Right cardiac atrium (tissue), 5 donors: ENCODE data around the gene SPON2. TPM values are rescaled to one million over a fixed set of nuclear protein-coding genes. Genes with fewer than 3 reads are reported as not detected.

Experiments
- ATAC-seq, 2 donors: fragments of 200-7000 bp; cut with Tn5 transposase; one replicate each; pipeline versions ENCODE4 v1.8.0 to v1.9.1; 2020; ENCODE audit warnings: moderate library complexity in 2 of 2, mild to moderate bottlenecking in 1 of 2
- DNase-seq, 3 donors: peaks; one replicate each; pipeline ENCODE4 v3.0.0-alpha.2; 2020
- H3K27ac ChIP-seq: one replicate; pipeline ENCODE4 v1.5.1; 2013; ENCODE audit warnings: mild to moderate bottlenecking, low read length, control low read depth, moderate library complexity
- H3K27me3 ChIP-seq: one replicate; pipeline ENCODE4 v1.6.1; 2013; ENCODE audit not compliant: control insufficient read depth, insufficient read depth
- H3K4me1 ChIP-seq: one replicate; pipeline ENCODE4 v1.6.1; 2013; ENCODE audit warnings: low read length; ENCODE audit not compliant: control insufficient read depth, insufficient read depth
- H3K4me3 ChIP-seq: one replicate; pipeline ENCODE4 v1.5.1; 2013; ENCODE audit warnings: low read length, control low read depth
- H3K9me3 ChIP-seq: one replicate; pipeline ENCODE4 v1.6.1; 2013; ENCODE audit warnings: low read length; ENCODE audit not compliant: control insufficient read depth
- WGBS: extraction: QIAGEN DNeasy Blood & Tissue Kit; methylation state at CpG from one replicate; pipeline ENCODE4 v1.1.7; 2013; 5-methylcytosine and 5-hydroxymethylcytosine counted together
- intact Hi-C, 4 donors: fragments of 100-400 bp; cut with DNase I; formaldehyde crosslinking; loops; one replicate each; pipeline versions ENCODE4 v1.11.0 to v1.14.0; 2022 to 2023
- polyA plus RNA-seq: library from polyadenylated mRNA; stranded (reverse); fragments of 200-250 nt; gene quantifications from one replicate; pipeline ENCODE4 v1.2.3, GENCODE V29; 2013
- total RNA-seq, 4 donors: library from RNA; stranded (reverse); fragmentation: NEBNext Ultra II Directional; extraction: Animal tissue kit (Norgen Biotek cat#: 25700); gene quantifications; one replicate each; pipeline ENCODE4 v1.2.1, GENCODE V29; 2021
- donor health status: healthy with polysubstance abuse.
- donor health status: DM: no; HTN: yes; CAD: no.
- donor health status: DM: no; HTN: no; CAD: no.
- donor health status: DM: no; HTN: yes; CAD: no; lungs with severe emphysema.
- donor health status: DM: yes; HTN: yes; CAD: no.

Gene SPON2
- total and polyA plus RNA-seq, 5 donors: 9.6 to 27.4 (median 13.6) TPM

GRCh38 chr4:1156069-1156468, 16.3 kb downstream of the SPON2 start:
- Histone ChIP-seq H3K27ac (no peak overlapping the region), H3K4me3 (no peak overlapping the region), H3K27me3 (no peaks in the 10 kb centered on the region), H3K4me1 (peaks cover 5% of the 10 kb centered on the region), H3K9me3 (no peaks in the 10 kb centered on the region)
- peak in 1 of 3 donors; percentile 19 for DNase-seq
- intact Hi-C loops: no loop called here
- 85% methylated on average over 8 of the region's 8 CpGs for WGBS
- no peak for ATAC-seq

DNA sequence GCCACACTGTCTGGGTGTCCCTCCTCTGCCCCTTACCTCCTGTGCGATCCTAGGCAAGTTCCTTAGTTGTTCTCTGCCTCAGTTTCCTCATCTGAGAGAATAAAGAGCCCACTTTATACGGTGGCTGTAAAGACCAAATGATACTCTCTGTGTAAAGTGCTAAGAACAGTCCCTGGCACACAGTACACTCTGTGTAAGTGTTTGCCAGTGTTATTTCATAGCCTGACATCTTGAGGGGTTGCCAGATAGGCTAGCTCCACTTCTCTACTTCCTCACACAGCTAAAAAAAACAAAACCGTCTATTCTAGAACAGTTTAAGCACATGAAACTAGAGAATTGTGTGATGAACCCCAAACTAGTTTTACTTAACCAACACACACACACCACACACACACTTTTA, 17.1 kb downstream of the SPON2 start:
- H3K27me3 ChIP-seq: no peaks in the 10 kb centered on the region
- intact Hi-C loops: no loop called here
- H3K4me1 ChIP-seq: peaks cover 5% of the 10 kb centered on the region
- DNase-seq: no peak
- ATAC-seq: peak; percentile 73 to 81
- WGBS: 41% methylated on average over 3 of the region's 3 CpGs
- no peaks in the 10 kb centered on the region for H3K9me3 ChIP-seq
- H3K4me3 ChIP-seq: no peak overlapping the region
- no peak overlapping the region for H3K27ac ChIP-seq

DNA sequence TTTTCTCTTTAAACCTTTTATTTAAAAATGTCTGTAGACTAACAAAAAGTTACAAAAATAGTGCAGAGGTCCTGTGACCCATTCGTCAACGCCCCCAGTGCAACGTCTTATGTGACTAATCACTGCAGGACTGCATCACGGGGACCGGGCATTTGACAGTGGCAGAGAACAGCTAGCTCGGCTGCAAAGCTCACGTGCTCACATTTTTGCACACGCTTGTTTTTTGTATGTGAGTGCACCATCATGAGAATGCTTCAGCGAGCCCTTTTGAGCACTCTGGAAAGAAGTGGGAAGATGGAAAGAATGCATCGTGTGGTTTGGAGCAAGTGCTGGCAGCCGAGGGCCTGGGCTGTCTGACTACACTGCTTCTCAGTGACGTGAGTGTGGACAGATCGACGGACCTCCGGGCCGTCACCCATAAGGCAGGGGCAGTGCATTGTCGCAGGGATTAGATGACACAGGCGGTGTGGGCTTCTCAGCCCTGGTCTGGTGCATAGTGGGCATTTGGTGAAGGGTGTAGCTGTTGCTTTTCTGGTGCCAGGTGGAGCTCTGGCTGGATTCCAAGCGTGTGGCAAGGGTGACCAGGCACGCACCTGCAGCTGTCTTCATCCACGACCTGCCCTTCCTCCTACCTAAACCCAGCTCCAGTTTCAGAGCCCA, 17.7 kb downstream of the SPON2 start:
- no peak overlapping the region for H3K27ac ChIP-seq
- peaks cover 5% of the 10 kb centered on the region for H3K4me1 ChIP-seq
- 55% methylated on average over 21 of the region's 21 CpGs for WGBS
- H3K4me3 ChIP-seq: no peak overlapping the region
- peak in 2 of 3 donors; percentile 53 to 58 for DNase-seq
- no peaks in the 10 kb centered on the region for H3K9me3 ChIP-seq
- intact Hi-C loops: no loop called here
- H3K27me3 ChIP-seq: no peaks in the 10 kb centered on the region
- ATAC-seq: peak; percentile 27 to 67

DNA sequence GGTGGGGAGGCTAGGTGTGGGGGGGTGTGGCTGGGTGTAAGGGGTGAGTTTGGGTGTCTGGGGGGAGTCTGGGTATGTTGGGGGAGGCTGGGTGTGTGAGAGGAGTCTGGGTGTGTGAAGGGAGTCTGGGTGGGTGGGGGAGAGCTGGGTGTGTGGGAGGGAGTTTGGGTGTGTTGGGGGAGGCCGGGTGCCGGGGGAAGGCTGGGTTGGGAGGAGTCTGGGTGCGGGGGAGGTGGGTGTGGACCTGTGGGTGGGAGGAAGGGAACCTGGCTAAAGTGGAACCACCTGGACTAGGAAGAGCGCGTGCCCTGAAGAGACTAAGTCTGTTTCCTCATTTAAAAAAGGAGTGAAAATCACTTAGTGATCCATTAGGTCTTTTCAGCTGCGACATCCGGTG, 18.3 kb downstream of the SPON2 start:
- no peak overlapping the region for H3K27ac ChIP-seq
- 69% methylated on average over 7 of the region's 7 CpGs for whole genome bisulfite sequencing
- no peak overlapping the region for H3K4me3 ChIP-seq
- peaks cover 5% of the 10 kb centered on the region for H3K4me1 ChIP-seq
- intact Hi-C loops: no loop called here
- ATAC-seq (no peak), DNase-seq (peak in 1 of 3 donors; percentile 27)
- H3K27me3 ChIP-seq: no peaks in the 10 kb centered on the region
- H3K9me3 ChIP-seq: no peaks in the 10 kb centered on the region

DNA sequence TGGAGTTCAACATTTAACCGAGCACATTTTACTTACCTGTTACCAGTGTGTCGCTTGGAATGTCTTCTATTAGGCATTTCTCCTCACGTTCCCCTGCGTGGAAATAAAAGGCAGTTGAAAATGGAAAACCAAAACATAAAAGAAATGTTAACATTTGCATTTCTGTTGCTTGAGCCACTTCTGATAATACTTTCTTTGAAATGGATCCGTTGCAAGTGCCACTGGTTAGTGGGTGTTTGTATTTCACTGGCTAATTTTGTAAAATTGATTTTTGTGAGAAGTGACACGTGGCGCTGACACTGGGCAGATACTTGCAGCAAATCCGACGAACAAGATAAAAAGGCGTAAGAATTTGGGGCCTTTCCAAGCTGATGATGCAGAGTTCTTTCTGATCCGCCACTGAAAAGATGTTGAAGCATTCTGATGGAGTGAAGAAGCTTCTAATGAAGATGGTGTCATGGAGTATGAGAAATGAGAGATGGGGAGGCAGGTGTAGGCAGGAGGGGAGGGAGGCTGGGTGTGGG, 18.8 kb downstream of the SPON2 start:
- H3K4me1 ChIP-seq: peaks cover 5% of the 10 kb centered on the region
- ATAC-seq (no peak), DNase-seq (no peak)
- intact Hi-C loops: no loop called here
- H3K27me3 ChIP-seq: no peaks in the 10 kb centered on the region
- WGBS: 52% methylated on average over 11 of the region's 11 CpGs
- H3K4me3 ChIP-seq: no peak overlapping the region
- H3K9me3 ChIP-seq: no peaks in the 10 kb centered on the region
- no peak overlapping the region for H3K27ac ChIP-seq

DNA sequence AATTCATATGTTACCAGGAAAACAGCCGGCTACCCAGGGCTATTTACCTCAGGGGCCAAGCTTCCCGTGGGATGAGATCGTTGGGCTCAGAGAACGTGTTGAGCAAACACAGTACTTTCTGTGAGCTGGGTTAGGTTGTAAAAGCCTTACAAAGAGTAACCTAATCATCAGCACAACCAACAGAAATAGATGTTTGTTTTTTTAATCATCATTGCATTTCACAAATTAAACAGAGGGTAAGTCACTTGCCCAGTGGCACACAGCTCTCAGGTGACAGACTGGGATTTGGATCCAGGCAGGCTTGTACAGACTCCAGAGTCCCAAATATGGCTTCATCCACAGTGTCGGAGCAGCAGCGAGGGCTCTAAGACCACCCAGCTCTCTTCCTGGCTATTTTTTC, 20.1 kb downstream of the SPON2 start:
- no peaks in the 10 kb centered on the region for H3K27me3 ChIP-seq
- no peak for ATAC-seq
- no peaks in the 10 kb centered on the region for H3K9me3 ChIP-seq
- peaks cover 5% of the 10 kb centered on the region for H3K4me1 ChIP-seq
- H3K27ac ChIP-seq: no peak overlapping the region
- no peak for DNase-seq
- intact Hi-C loops: no loop called here
- no peak overlapping the region for H3K4me3 ChIP-seq
- WGBS: 67% methylated on average over 6 of the region's 6 CpGs

- WGBS: 88% methylated on average over 6 of the region's 6 CpGs
- no peaks in the 10 kb centered on the region for H3K27me3 ChIP-seq
Observed at GRCh38 chr4:1151541-1151940, 20.8 kb downstream of the SPON2 start.

DNA sequence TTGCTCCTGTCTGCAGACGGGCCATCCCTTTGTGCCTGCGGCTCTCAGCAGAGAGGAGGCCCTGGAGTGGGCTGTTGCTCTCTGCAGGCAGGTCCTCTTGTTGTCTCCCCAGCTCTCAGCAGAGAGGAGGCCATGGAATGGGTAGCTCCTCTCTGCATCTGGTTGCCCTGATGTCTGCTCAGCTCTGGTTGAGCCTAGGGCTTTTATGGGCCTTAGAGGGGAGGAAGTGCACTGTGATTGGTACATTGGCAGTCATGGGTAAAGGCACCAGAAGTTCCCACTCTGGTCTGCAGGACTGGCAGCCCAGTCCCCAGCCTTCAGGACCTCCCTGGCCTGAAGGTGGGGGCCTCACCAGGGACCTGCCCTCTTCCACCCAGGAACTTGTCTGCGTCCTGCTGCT, 21.5 kb downstream of the SPON2 start:
- Histone ChIP-seq H3K4me1 (peaks cover 5% of the 10 kb centered on the region), H3K9me3 (no peaks in the 10 kb centered on the region), H3K4me3 (no peak overlapping the region), H3K27ac (no peak overlapping the region), H3K27me3 (no peaks in the 10 kb centered on the region)
- intact Hi-C loops: no loop called here
- peak in 1 of 3 donors; percentile 22 for DNase-seq
- WGBS: 84% methylated on average over 3 of the region's 3 CpGs
- ATAC-seq: no peak

More at GRCh38 chr4:1151541-1151940, 20.8 kb downstream of the SPON2 start:
- no peak overlapping the region for H3K27ac ChIP-seq
- no peaks in the 10 kb centered on the region for H3K9me3 ChIP-seq
- DNase-seq: peak in 1 of 3 donors; percentile 40
- no peak for ATAC-seq
- intact Hi-C loops: no loop called here
- no peak overlapping the region for H3K4me3 ChIP-seq
- H3K4me1 ChIP-seq: peaks cover 5% of the 10 kb centered on the region

- H3K4me3 ChIP-seq: no peak overlapping the region
- no peak overlapping the region for H3K27ac ChIP-seq
- intact Hi-C loops: loop anchor here in 1 of 4 donors (10.0 kb wide), 1 partner anchor 215 kb away; no protein-coding TSS in a partner anchor
- no peaks in the 10 kb centered on the region for H3K27me3 ChIP-seq
- DNase-seq: no peak
- no peak for ATAC-seq
- WGBS: 85% methylated on average over 1 of the region's 1 CpG
- H3K9me3 ChIP-seq: no peaks in the 10 kb centered on the region
- no peaks in the 10 kb centered on the region for H3K4me1 ChIP-seq
Observed at GRCh38 chr4:1139860-1140259, 32.5 kb downstream of the SPON2 start.

DNA sequence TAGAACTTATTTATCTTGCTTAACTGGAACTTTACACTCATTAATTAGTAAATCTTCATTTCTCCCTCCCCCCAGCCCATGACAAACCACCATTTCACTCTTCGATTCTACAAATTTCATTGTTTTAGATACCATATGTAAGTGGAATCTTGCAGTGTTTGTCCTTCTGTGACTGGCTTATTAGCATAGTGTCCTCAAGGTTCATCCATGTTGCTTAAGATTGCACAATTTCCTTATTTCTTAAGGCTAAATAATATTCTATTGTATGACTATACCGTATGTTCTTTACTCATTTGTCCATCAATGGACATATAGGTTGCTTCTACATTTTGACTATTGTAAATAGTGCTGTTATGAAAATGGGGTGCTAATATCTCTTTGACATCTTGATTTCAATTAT, 34.5 kb downstream of the SPON2 start:
- H3K27ac ChIP-seq: no peak overlapping the region
- ATAC-seq (no peak), DNase-seq (no peak)
- no peaks in the 10 kb centered on the region for H3K4me1 ChIP-seq
- no peak overlapping the region for H3K4me3 ChIP-seq
- H3K27me3 ChIP-seq: no peaks in the 10 kb centered on the region
- H3K9me3 ChIP-seq: no peaks in the 10 kb centered on the region
- WGBS: 85% methylated on average over 2 of the region's 2 CpGs
- intact Hi-C loops: loop anchor here in 1 of 4 donors (10.0 kb wide), 1 partner anchor 217 kb away; no protein-coding TSS in a partner anchor

DNA sequence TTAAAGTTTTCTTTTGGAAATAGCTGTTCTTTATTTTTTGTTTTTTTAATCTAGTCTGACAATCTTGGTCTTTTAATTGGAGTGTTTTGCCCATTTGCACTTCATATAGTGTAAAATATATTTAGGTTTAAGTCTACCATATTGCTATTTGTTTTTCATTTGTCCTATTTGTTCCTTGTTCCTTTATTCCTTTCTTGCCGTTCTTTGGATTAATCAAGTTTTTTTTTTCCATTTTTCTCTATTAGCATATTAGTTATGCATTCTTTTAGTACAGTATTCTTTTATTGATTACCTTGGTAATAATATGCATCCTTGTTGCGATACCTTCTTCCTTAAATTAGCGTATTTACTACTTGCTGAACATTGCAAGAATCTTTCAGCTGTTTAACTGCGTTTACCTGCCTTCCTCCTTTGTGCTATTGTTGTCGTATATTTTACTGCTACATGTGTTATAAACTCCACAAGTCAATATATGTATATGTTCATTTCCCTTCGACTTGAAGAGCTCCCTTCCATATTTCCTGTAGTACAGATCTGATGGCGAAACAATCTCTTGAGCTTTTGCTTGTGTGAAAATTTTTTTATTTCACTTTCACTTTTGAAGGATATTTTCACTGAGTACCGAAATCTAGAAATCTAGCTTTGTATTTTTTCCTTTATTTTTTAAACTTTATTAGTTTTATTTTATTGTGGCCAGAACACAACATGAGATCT, 35.2 kb downstream of the SPON2 start:
- ATAC-seq: no peak
- peak overlapping the region; percentile 15 for H3K4me3 ChIP-seq
- no peaks in the 10 kb centered on the region for H3K27me3 ChIP-seq
- H3K4me1 ChIP-seq: no peaks in the 10 kb centered on the region
- no peak overlapping the region for H3K27ac ChIP-seq
- no peak for DNase-seq
- H3K9me3 ChIP-seq: no peaks in the 10 kb centered on the region
- intact Hi-C loops: loop anchor here in 1 of 4 donors (10.0 kb wide), 1 partner anchor 218 kb away; no protein-coding TSS in a partner anchor
- 68% methylated on average over 8 of the region's 8 CpGs for WGBS
